ENCODE results near the gene FADS2. TPM values are rescaled to one million over a fixed set of nuclear protein-coding genes. Genes with fewer than 3 reads are reported as not detected.
A peak's percentile ranks its signal among the peaks of the same experiment; 100 is the strongest.

FADS2 gene
- total and polyA plus RNA-seq, 3 donors from 2014 or later: 73.5 to 123 (median 80.8) TPM

- H3K27ac ChIP-seq: no peak overlapping the region
- intact Hi-C loops (cut with DNase I; ENCODE audit: low total_unique reads): no loop called here
- H3K27me3 ChIP-seq: no peaks in the 10 kb centered on the region
- no peaks in the 10 kb centered on the region for H3K36me3 ChIP-seq (ENCODE audit: low read depth, missing control alignments)
- no peak overlapping the region for H3K4me3 ChIP-seq
- no peaks in the 10 kb centered on the region for H3K9me3 ChIP-seq
- TF ChIP-seq CTCF (IDR thresholded peaks at IDR 0.05) (no peak), POLR2A (IDR thresholded peaks at IDR 0.05) (no peak)
- no peak for DNase-seq
- H3K4me1 ChIP-seq: peaks cover 2% of the 10 kb centered on the region
- WGBS, 2 donors: 91 to 100% methylated on average over 1 to 7 of the region's 7 CpGs
Measured at GRCh38 chr11:61885166-61885778, 57.2 kb downstream of the FADS2 start.

- intact Hi-C loops (cut with DNase I; ENCODE audit: low total_unique reads): no loop called here
- H3K4me1 ChIP-seq: peaks cover 9% of the 10 kb centered on the region
- DNase-seq: no peak
- WGBS, 2 donors: 90 to 96% methylated on average over 12 to 13 of the region's 13 CpGs
- TF ChIP-seq POLR2A (IDR thresholded peaks at IDR 0.05) (no peak), CTCF (IDR thresholded peaks at IDR 0.05) (no peak)
- H3K27ac ChIP-seq: no peak overlapping the region
- no peaks in the 10 kb centered on the region for H3K27me3 ChIP-seq
- no peaks in the 10 kb centered on the region for H3K36me3 ChIP-seq (ENCODE audit: low read depth, missing control alignments)
- H3K9me3 ChIP-seq: no peaks in the 10 kb centered on the region
- H3K4me3 ChIP-seq: no peak overlapping the region
Measured at GRCh38 chr11:61885784-61886580, 57.9 kb downstream of the FADS2 start.

GRCh38 chr11:61886643-61887042, 58.5 kb downstream of the FADS2 start:
- Histone ChIP-seq H3K36me3 (ENCODE audit: low read depth, missing control alignments) (no peaks in the 10 kb centered on the region), H3K4me3 (no peak overlapping the region), H3K27ac (no peak overlapping the region), H3K9me3 (no peaks in the 10 kb centered on the region), H3K27me3 (no peaks in the 10 kb centered on the region), H3K4me1 (peaks cover 10% of the 10 kb centered on the region)
- TF ChIP-seq POLR2A (IDR thresholded peaks at IDR 0.05) (no peak), CTCF (IDR thresholded peaks at IDR 0.05) (no peak)
- intact Hi-C loops (cut with DNase I; ENCODE audit: low total_unique reads): no loop called here
- no peak for DNase-seq
- 97% methylated on average over 3 of the region's 3 CpGs; no CpG with 5 or more reads in 1 of the 2 donors for WGBS, 2 donors

GRCh38 chr11:61887839-61888494, 59.9 kb downstream of the FADS2 start:
- WGBS, 2 donors: 55 to 71% methylated on average over 2 to 7 of the region's 7 CpGs

More at GRCh38 chr11:61887839-61888494, 59.9 kb downstream of the FADS2 start:
- TF ChIP-seq POLR2A (IDR thresholded peaks at IDR 0.05): no peak
- no peak for TF ChIP-seq CTCF (IDR thresholded peaks at IDR 0.05)
- Histone ChIP-seq H3K27ac (peak overlapping the region in 1 of 2 donors; percentile 39), H3K9me3 (no peaks in the 10 kb centered on the region), H3K36me3 (ENCODE audit: low read depth, missing control alignments) (no peaks in the 10 kb centered on the region), H3K4me3 (no peak overlapping the region), H3K4me1 (peaks cover 13% of the 10 kb centered on the region), H3K27me3 (no peaks in the 10 kb centered on the region)
- intact Hi-C loops (cut with DNase I; ENCODE audit: low total_unique reads): no loop called here
- DNase-seq: peak; percentile 78
